ENCODE data around the gene CADM2.

The CADM2 gene

GRCh38 chr3:85780806-85781205, 822.0 kb downstream of the CADM2 start:
- no peak for DNase-seq (ENCODE audit: low read depth in 1 of 2, low spot score in 1 of 2)

DNA sequence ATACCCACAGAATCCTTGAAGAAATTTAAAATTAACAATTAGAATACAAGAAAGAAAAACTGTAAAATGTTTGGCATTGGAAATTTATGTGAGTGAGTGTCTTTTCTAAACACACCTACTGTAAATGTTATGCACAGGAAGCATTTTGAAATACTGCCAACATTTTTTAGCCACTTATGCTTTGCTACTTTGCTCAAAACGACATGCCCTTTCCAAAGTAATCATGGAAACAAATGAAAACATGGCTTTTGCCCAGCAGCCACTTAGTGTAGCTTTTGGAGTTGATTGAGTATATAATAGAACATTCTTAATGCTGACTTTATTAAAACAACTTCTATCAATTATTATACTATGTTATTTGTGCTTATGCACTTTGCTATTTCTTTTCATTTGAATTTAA, 823.0 kb downstream of the CADM2 start:
- DNase-seq (ENCODE audit: low read depth in 1 of 2, low spot score in 1 of 2) = no peak

- no peak for DNase-seq (ENCODE audit: low read depth in 1 of 2, low spot score in 1 of 2)
Observed at GRCh38 chr3:85783291-85783690, 824.5 kb downstream of the CADM2 start.

DNA sequence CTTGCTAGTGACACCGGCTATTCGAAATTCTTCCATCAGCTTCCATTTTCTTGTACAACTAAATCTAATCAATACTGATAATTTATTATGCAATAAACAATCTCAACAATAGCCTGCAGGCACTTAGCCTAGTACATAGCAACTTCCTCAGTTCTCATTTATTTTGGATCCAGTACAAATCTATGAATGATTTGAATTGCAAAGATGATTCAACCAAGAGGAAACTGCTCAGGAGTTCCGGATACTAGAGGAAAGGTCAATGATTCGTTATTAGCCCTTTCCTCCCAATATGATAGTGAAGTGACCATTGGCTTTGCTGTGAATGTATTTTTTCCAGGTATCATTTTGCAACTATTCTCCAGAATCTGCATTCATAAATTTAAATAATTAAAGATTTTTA, 827.0 kb downstream of the CADM2 start:
- no peak for DNase-seq (ENCODE audit: low read depth in 1 of 2, low spot score in 1 of 2)

GRCh38 chr3:85790445-85791030, 831.7 kb downstream of the CADM2 start:
- no peak for DNase-seq (ENCODE audit: low read depth in 1 of 2, low spot score in 1 of 2)

DNA sequence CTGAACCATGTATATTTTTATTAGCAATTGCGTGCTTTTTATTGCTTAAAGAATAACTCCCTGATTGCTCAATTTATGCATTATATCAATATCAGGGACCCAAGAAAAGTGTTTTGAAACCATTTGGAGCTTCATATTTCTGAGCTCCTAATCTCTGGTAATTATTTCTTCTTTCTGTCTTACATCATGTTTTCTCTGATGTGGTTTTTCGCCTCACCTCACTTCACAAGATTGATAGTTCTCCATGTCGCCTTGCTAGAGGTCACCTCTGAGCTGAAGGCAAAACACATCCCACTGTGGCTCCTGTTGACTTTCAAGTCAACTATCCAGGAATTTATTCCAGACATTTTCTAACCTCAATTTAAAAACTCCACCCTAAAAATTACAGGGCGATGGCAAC, 837.4 kb downstream of the CADM2 start:
- no peak for DNase-seq (ENCODE audit: low read depth in 1 of 2, low spot score in 1 of 2)

- DNase-seq (ENCODE audit: low read depth in 1 of 2, low spot score in 1 of 2) = no peak
Observed at GRCh38 chr3:85800676-85801075, 841.9 kb downstream of the CADM2 start.

DNA sequence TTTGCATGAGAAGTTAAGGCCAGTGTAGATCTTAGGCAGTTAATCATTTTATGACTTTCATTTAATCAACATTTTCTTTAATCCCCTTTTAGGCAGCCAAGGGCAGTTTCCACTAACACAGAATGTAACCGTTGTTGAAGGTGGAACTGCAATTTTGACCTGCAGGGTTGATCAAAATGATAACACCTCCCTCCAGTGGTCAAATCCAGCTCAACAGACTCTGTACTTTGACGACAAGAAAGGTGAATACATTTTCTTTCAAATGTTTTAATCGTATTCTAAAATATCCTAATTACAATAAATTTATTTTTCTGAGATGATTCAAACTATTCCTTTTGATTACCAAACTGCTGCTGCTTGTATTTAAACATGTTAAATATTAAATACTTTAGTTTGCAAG, 843.2 kb downstream of the CADM2 start:
- no peak for DNase-seq (ENCODE audit: low read depth in 1 of 2, low spot score in 1 of 2)

DNA sequence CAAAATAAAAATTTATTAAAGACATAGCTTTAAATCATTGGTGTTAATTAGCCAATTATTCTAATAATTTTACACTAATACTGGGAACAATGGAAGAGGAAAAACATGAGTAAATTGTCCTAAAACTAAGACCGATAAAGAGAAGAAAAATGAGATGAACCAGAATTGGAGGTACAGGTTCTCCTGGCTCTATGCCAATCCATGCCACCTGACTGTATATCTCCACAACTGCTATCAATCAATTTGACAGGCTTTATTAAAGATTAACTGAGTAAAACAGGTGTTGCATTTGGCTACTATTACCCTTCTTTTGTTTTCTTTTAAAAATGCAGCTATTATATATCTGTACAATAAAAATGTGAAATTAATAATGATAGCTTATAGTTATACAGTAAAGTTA, 850.0 kb downstream of the CADM2 start:
- DNase-seq (ENCODE audit: low read depth in 1 of 2, low spot score in 1 of 2) = no peak

DNA sequence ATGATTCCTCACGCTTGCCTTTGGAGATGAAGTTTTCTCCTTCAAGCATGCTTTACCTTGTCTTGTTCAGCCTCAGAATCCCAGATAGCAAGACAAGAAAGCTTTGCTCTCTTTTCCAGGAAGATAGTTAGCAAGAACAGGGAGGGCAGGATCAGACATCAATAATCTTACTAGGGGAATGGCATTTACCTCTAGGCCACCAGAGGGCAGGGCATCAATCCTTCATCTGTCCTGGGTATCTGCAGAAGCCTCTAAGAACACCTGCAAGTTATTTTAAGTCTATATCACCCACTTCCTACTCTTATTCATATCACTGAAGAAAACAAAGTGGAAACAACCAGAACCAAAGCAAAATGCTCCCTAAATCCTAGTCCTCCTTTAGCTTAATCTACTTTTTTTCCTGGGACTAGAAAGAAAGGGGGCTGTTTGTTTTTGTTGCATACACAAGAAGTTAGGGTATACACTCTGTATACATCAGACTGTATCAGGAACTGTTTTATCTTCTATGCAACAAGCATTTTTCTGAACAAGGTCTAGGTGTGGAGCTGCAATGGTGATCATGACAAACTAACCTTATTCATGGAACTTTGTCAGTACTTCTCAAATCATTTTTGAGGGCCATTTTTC, 862.5 kb downstream of the CADM2 start:
- no peak for DNase-seq (ENCODE audit: low read depth in 1 of 2, low spot score in 1 of 2)

DNA sequence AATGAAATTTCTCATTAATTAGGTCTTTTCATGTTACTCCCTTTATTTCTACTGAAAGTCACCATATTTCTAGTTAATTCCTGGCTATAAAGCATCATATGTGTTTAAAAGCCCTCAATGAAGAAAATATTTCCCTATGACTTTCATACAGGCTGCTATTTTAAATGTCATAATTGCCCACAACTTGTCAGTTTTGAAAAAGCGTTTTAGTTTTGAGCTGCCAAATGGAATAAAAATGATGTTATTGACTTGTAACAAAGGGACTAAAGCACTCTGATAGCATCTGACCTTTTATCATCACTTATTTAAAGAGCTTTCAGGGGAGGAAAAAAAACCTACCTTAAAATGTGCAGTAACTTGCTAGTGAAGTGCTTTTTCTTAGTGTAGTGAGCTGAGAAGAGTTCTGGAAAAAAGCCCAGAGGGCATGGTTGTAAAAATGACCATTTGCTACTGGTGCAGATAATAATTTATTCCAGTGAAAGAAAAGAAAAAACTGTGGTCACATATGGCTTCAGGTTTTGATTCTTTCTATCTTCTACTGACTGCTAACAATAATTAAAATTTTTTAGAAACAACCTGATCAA, 877.2 kb downstream of the CADM2 start:
- DNase-seq (ENCODE audit: low read depth in 1 of 2, low spot score in 1 of 2) = no peak

DNA sequence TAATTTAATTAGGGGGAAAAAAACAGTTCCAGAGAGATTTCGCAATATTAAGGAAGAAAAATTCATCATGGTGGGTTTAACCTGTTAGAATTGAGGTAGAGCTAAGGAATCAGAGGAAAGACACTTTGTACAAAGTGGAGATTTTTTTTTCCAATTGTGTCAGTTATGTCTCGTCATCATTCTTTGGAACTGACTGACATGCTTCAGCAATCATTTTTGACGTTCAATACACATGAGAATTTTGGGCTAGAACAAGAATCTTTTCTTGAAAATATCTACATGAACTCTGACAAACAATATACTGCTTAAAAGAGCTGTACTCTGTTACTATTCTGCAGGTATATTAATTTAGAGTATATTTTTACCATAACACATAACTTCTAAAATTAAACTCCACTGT, 878.6 kb downstream of the CADM2 start:
- no peak for DNase-seq (ENCODE audit: low read depth in 1 of 2, low spot score in 1 of 2)

DNA sequence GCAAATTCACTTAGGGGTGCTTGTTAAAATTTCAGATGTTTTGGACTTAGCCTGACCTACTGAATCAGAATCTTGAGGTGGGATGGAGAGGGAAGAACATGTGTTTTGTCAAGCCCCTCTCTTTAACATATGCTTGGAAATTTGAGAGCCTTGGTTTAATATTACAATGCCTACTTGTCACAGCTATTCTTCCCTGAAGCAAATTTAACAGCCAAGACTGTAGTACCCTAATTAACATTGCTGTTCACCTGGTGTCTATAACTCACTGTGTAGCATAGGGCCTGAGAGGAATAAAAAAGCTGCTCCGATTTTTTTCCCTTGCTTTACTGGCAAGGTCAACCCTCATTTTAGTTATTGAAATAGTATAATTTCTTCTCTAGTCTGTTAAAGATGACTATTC, 880.1 kb downstream of the CADM2 start:
- no peak for DNase-seq (ENCODE audit: low read depth in 1 of 2, low spot score in 1 of 2)

- no peak for DNase-seq (ENCODE audit: low read depth in 1 of 2, low spot score in 1 of 2)
Observed at GRCh38 chr3:85842081-85842480, 883.3 kb downstream of the CADM2 start.

DNA sequence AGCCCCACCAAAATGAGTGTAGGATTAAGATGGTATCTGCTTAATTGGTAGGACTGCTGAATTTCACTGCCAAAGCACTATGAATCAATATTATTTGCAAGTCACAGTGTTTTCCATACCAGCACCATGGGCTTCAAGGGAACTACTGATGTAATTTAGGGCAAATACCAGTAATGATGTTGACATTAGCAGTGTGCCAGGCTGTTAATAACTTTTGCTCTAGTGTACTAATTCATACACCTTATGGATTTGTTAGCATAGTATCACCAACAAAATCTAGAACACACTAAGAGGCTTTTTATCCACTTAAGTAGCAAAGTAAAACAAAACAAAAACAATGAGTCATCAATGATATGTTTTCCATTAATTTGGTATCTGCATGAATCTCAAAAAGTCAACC, 888.2 kb downstream of the CADM2 start:
- no peak for DNase-seq (ENCODE audit: low read depth in 1 of 2, low spot score in 1 of 2)

- no peak for DNase-seq (ENCODE audit: low read depth in 1 of 2, low spot score in 1 of 2)
Observed at GRCh38 chr3:85851071-85851470, 892.3 kb downstream of the CADM2 start.

- no peak for DNase-seq (ENCODE audit: low read depth in 1 of 2, low spot score in 1 of 2)
Observed at GRCh38 chr3:85853805-85854204, 895.0 kb downstream of the CADM2 start.

- no peak for DNase-seq (ENCODE audit: low read depth in 1 of 2, low spot score in 1 of 2)
Observed at GRCh38 chr3:85862893-85863455, 904.2 kb downstream of the CADM2 start.

GRCh38 chr3:85864896-85865295, 906.1 kb downstream of the CADM2 start:
- DNase-seq (ENCODE audit: low read depth in 1 of 2, low spot score in 1 of 2) = no peak

DNA sequence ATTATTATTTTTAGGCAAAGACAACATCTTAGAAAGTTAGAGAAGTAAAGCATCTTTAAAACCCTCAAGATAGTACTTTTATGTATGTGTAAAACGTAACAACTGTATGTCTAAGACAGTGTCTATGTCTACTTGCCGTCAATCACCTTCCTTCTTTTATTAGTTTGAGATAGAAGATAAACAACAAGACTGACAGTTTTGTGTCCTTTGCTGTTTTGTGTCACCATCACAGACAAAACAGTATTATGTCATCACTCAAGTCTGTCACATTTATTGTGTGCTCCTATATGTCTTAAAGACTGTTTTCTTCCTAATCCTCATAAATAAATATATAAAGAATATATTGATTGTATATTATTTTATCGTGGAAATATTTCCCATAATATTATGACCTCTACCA, 908.3 kb downstream of the CADM2 start:
- DNase-seq (ENCODE audit: low read depth in 1 of 2, low spot score in 1 of 2) = no peak

DNA sequence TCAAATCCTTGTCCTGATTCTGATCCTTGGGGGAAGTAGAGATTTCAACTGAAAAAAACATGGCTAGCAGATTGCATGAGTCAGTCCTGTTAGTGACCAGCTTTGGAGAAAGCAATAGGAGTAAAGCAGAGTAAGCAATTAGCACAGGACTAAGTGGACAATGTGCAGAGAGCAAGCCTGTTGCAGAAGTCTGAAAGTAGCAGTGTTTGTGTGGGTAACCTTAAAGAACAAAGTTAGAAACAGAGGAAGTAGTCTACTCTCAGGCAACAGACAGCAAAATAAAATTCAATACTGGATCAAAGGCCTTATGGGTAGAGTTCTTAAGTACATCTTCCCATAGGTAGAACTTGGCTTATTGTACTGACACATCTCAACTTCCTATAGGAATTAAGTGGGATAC, 916.8 kb downstream of the CADM2 start:
- DNase-seq (ENCODE audit: low read depth in 1 of 2, low spot score in 1 of 2) = no peak

DNA sequence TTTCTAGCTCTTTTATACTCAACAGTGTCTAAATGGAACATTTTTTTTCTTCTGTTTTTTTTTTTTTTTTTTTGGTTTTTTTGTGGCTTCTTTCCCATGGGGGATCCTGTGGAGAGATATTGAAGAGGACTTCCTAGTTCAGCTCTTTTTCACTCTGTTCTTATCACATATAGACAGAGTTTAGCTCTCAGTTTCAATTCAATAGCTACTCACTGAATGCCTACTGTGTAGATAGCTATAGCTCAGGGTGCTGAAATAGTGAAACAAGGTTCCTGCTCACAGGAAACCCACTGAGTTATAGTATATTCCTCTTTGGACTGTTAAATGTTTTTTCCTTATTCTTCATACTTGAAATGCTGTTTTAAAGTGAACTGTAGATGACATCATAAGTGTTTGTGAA, 918.8 kb downstream of the CADM2 start:
- no peak for DNase-seq (ENCODE audit: low read depth in 1 of 2, low spot score in 1 of 2)

Measured in activated T-helper 1 cell treated with anti-CD3 and anti-CD28 coated beads, Interleukin-2, amount 50 U/mL, for 16 hours (primary cell).